Astrocyte (in vitro differentiated cells and primary cell): ENCODE results near the gene LRRC75A.

Source experiments
- EZH2 ChIP-seq: IDR thresholded peaks from 2 replicates; pipeline ENCODE4 v1.6.1; 2012; ENCODE audit warnings: mild to moderate bottlenecking, low read length, inconsistent platforms; ENCODE audit not compliant: insufficient read depth
- TF ChIP-seq, protein P1 (sequence below): IDR thresholded peaks from 2 replicates; pipeline ENCODE4 v1.5.1; 2011; ENCODE audit warnings: low read depth, mild to moderate bottlenecking, inconsistent platforms, low read length, moderate library complexity; ENCODE audit not compliant: insufficient read depth

GRCh38 chr17:16415031-16415924, 76.7 kb downstream of the LRRC75A start, which contains the start of gene TRPV2:
- TF ChIP-seq, protein P1, sequence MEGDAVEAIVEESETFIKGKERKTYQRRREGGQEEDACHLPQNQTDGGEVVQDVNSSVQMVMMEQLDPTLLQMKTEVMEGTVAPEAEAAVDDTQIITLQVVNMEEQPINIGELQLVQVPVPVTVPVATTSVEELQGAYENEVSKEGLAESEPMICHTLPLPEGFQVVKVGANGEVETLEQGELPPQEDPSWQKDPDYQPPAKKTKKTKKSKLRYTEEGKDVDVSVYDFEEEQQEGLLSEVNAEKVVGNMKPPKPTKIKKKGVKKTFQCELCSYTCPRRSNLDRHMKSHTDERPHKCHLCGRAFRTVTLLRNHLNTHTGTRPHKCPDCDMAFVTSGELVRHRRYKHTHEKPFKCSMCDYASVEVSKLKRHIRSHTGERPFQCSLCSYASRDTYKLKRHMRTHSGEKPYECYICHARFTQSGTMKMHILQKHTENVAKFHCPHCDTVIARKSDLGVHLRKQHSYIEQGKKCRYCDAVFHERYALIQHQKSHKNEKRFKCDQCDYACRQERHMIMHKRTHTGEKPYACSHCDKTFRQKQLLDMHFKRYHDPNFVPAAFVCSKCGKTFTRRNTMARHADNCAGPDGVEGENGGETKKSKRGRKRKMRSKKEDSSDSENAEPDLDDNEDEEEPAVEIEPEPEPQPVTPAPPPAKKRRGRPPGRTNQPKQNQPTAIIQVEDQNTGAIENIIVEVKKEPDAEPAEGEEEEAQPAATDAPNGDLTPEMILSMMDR, result no peak
- TF ChIP-seq EZH2, result no peak
